ENCODE measurements around the gene MTFMT.

DNA sequence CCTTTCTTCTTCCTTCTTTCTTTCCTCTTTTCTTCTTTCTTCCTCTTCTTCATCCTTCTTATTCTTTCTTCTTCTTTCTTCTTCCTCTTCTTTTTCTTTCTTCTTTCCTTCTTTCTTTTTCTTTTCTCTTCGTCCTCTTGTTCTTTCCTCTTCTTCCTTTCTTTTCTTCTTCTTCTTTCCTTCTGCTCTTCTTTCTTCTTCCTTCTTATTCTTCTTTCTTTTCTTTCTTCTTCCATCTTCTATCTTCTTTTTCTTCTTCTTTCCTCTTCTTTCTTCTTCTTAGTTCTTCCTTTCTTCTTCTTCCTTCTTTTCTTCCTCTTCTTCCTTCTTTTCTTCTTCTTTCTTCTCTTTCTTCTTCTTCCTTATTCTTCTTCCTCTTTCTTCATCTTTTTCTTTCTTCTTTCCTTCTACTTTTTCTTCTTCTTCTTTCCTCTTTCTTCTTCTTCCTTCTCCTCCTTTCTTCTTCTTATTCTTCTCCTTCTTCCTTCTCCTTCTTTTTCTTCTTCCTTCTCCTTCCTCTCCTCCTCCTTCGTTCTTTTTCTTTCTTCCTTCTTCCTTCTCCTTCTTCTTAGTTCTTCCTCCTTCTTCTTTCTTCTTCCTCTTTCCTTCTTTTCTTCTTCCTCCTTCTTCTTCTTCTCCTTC lies 77.5 kb downstream of the MTFMT start:
- TF ChIP-seq POLR2A (IDR thresholded peaks at IDR 0.05; ENCODE audit: low read depth, low read length) (no peak), CEBPB (IDR thresholded peaks at IDR 0.05; ENCODE audit: low read depth, low read length) (no peak)
- TF ChIP-seq, protein P1, sequence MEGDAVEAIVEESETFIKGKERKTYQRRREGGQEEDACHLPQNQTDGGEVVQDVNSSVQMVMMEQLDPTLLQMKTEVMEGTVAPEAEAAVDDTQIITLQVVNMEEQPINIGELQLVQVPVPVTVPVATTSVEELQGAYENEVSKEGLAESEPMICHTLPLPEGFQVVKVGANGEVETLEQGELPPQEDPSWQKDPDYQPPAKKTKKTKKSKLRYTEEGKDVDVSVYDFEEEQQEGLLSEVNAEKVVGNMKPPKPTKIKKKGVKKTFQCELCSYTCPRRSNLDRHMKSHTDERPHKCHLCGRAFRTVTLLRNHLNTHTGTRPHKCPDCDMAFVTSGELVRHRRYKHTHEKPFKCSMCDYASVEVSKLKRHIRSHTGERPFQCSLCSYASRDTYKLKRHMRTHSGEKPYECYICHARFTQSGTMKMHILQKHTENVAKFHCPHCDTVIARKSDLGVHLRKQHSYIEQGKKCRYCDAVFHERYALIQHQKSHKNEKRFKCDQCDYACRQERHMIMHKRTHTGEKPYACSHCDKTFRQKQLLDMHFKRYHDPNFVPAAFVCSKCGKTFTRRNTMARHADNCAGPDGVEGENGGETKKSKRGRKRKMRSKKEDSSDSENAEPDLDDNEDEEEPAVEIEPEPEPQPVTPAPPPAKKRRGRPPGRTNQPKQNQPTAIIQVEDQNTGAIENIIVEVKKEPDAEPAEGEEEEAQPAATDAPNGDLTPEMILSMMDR (conservative IDR thresholded peaks at IDR 0.05; ENCODE audit: low read depth, low read length) = no peak

All from IMR-90 (cell line).